Mesendoderm (in vitro differentiated cells): ENCODE data around the gene CNGA1.

ENCODE experiments used
- DNase-seq: peaks from one replicate; pipeline ENCODE4 v3.0.0; 2013
- H2AK5ac ChIP-seq: 2 replicates; pipeline ENCODE4 v1.6.1; 2013; ENCODE audit warnings: low read length, inconsistent platforms
- H2BK120ac ChIP-seq: 2 replicates; pipeline ENCODE4 v1.6.1; 2013; ENCODE audit warnings: low read depth, mild to moderate bottlenecking, low read length, moderate library complexity, mixed read lengths
- H2BK15ac ChIP-seq: replicated peaks from 2 replicates; pipeline ENCODE4 v1.6.1; 2013; ENCODE audit warnings: low read depth, mild to moderate bottlenecking, moderate library complexity
- H2BK5ac ChIP-seq: 2 replicates; pipeline ENCODE4 v1.6.1; 2013; ENCODE audit warnings: low read length, inconsistent platforms
- H3K18ac ChIP-seq: 2 replicates; pipeline ENCODE4 v1.6.1; 2013; ENCODE audit warnings: mild to moderate bottlenecking, low read length, mixed read lengths
- H3K23ac ChIP-seq: one replicate; pipeline ENCODE4 v1.6.1; 2013; ENCODE audit warnings: low read length
- H3K27ac ChIP-seq: 2 replicates; pipeline ENCODE4 v1.5.1; 2013; ENCODE audit warnings: low read depth, mild to moderate bottlenecking, inconsistent platforms, low read length, moderate library complexity
- H3K27me3 ChIP-seq: 2 replicates; pipeline ENCODE4 v1.6.1; 2013; ENCODE audit warnings: low read length, control low read depth, mild to moderate bottlenecking, inconsistent platforms; ENCODE audit not compliant: insufficient read depth, poor library complexity
- H3K36me3 ChIP-seq: 2 replicates; pipeline ENCODE4 v1.6.1; 2013; ENCODE audit warnings: low read length, inconsistent platforms; ENCODE audit not compliant: control insufficient read depth, insufficient read depth
- H3K4ac ChIP-seq: one replicate; pipeline ENCODE4 v1.6.1; 2013; ENCODE audit warnings: low read depth, mild to moderate bottlenecking, low read length, moderate library complexity
- H3K4me1 ChIP-seq: 2 replicates; pipeline ENCODE4 v1.6.1; 2013; ENCODE audit warnings: low read depth, low read length, inconsistent platforms; ENCODE audit not compliant: control insufficient read depth
- H3K4me2 ChIP-seq: 2 replicates; pipeline ENCODE4 v1.6.1; 2013; ENCODE audit warnings: low read length
- H3K4me3 ChIP-seq: 2 replicates; pipeline ENCODE4 v1.5.1; 2013; ENCODE audit warnings: mild to moderate bottlenecking, low read length
- H3K56ac ChIP-seq: one replicate; pipeline ENCODE4 v1.6.1; 2013; ENCODE audit warnings: low read length
- H3K79me1 ChIP-seq: 2 replicates; pipeline ENCODE4 v1.6.1; 2013; ENCODE audit warnings: low read length, inconsistent platforms
- H3K79me2 ChIP-seq: 2 replicates; pipeline ENCODE4 v1.6.1; 2013; ENCODE audit warnings: mild to moderate bottlenecking, low read length; ENCODE audit not compliant: control insufficient read depth, insufficient read depth
- H3K9ac ChIP-seq: 2 replicates; pipeline ENCODE4 v1.6.1; 2013; ENCODE audit warnings: low read length, inconsistent platforms
- H4K5ac ChIP-seq: one replicate; pipeline ENCODE4 v1.6.1; 2013; ENCODE audit warnings: low read length
- H4K8ac ChIP-seq: one replicate; pipeline ENCODE4 v1.6.1; 2013; ENCODE audit warnings: low read depth, mild to moderate bottlenecking, control low read depth, low read length, moderate library complexity
- WGBS: extraction: QIAGEN DNeasy Blood & Tissue Kit; methylation state at CpG from one replicate; pipeline ENCODE4 v1.1.7; 2013; ENCODE audit warnings: low lambda C conversion rate, missing lambda C conversion rate; ENCODE audit not compliant: insufficient coverage; ENCODE audit errors: extremely low coverage; 5-methylcytosine and 5-hydroxymethylcytosine counted together

CNGA1 gene

DNA sequence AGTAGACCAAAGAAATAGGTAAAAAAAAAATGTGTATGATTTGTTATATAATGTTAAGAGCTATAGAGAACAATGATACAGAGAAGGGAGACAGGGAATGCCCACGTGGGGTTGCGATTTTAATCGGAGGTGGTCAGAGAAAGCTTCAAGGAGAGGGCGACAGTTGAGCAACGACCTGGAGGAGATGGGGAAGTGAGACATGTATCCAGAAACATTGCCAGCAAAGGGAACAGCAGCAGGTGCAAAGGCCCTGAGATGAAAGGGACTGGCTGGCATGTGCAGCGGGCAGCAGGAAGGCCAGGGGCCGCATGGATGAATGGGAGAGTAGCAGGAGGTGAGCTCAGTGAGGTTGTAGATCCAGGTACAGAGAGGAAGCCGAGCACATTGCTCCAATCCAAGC is 33.0 kb upstream of the CNGA1 start:
- H2AK5ac ChIP-seq: no peak overlapping the region
- no peaks in the 10 kb centered on the region for H3K27me3 ChIP-seq
- no peak overlapping the region for H3K27ac ChIP-seq
- no peak overlapping the region for H3K4ac ChIP-seq
- no peak overlapping the region for H2BK5ac ChIP-seq
- no peak overlapping the region for H3K56ac ChIP-seq
- no peaks in the 10 kb centered on the region for H3K79me2 ChIP-seq
- H3K4me2 ChIP-seq: no peak overlapping the region
- H3K9ac ChIP-seq: no peak overlapping the region
- H4K5ac ChIP-seq: no peak overlapping the region
- H2BK120ac ChIP-seq: no peak overlapping the region
- no peak overlapping the region for H4K8ac ChIP-seq
- peak overlapping the region; percentile 74 for H3K23ac ChIP-seq
- H3K4me1 ChIP-seq: no peaks in the 10 kb centered on the region
- no peak overlapping the region for H3K4me3 ChIP-seq
- WGBS: no CpG with 5 or more reads among the region's 8 CpGs
- no peak overlapping the region for H2BK15ac ChIP-seq
- H3K36me3 ChIP-seq: no peaks in the 10 kb centered on the region
- DNase-seq: no peak
- no peaks in the 10 kb centered on the region for H3K79me1 ChIP-seq
- no peak overlapping the region for H3K18ac ChIP-seq

- no peak overlapping the region for H2BK15ac ChIP-seq
- no peak overlapping the region for H2BK5ac ChIP-seq
- no peak overlapping the region for H3K4ac ChIP-seq
Measured at GRCh38 chr4:48047896-48048295, 31.4 kb upstream of the CNGA1 start.

DNA sequence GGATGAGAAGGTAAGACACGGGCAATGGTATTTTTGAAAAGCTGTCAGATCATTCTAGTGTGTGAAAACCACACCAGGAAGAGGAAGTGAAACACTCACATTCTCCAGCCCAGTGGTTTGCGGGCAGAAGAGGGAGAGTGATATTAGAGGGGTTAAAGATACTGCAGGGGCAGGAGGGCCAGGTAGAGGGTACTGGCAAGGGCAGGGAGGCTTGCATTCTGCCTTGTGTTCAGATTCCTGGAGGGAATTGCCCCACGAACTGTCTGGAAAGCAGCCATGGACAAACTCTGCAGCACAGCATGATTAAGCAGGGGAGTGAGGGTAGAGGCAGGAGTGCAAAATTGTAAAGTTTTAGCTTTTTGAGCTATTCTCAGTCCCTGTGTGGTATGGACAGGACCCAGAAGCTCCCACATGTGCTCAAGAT is 31.0 kb upstream of the CNGA1 start:
- Histone ChIP-seq H3K4me1 (no peaks in the 10 kb centered on the region), H3K79me2 (no peaks in the 10 kb centered on the region), H4K5ac (no peak overlapping the region), H3K4me2 (no peak overlapping the region), H3K23ac (no peak overlapping the region), H2BK5ac (no peak overlapping the region), H2BK15ac (no peak overlapping the region), H3K4me3 (no peak overlapping the region), H4K8ac (no peak overlapping the region), H2BK120ac (no peak overlapping the region), H3K9ac (no peak overlapping the region), H3K18ac (no peak overlapping the region), H3K79me1 (no peaks in the 10 kb centered on the region), H3K36me3 (no peaks in the 10 kb centered on the region), H3K4ac (no peak overlapping the region), H3K56ac (no peak overlapping the region), H2AK5ac (no peak overlapping the region), H3K27me3 (no peaks in the 10 kb centered on the region), H3K27ac (no peak overlapping the region)
- DNase-seq: no peak
- WGBS: no CpG with 5 or more reads among the region's 3 CpGs

More at GRCh38 chr4:48047896-48048295, 31.4 kb upstream of the CNGA1 start:
- H3K18ac ChIP-seq: no peak overlapping the region
- H3K56ac ChIP-seq: no peak overlapping the region
- H3K4me1 ChIP-seq: no peaks in the 10 kb centered on the region
- no peaks in the 10 kb centered on the region for H3K79me2 ChIP-seq
- no peak overlapping the region for H3K9ac ChIP-seq
- DNase-seq: peak; percentile 60
- H4K8ac ChIP-seq: no peak overlapping the region
- WGBS: no CpG with 5 or more reads among the region's 1 CpG
- H3K79me1 ChIP-seq: no peaks in the 10 kb centered on the region
- no peaks in the 10 kb centered on the region for H3K36me3 ChIP-seq
- H3K27ac ChIP-seq: no peak overlapping the region
- H4K5ac ChIP-seq: no peak overlapping the region
- no peak overlapping the region for H2BK120ac ChIP-seq
- H3K4me3 ChIP-seq: no peak overlapping the region
- no peak overlapping the region for H3K4me2 ChIP-seq
- H3K27me3 ChIP-seq: no peaks in the 10 kb centered on the region
- H3K23ac ChIP-seq: no peak overlapping the region
- no peak overlapping the region for H2AK5ac ChIP-seq

- no peak overlapping the region for H2BK15ac ChIP-seq
- H2AK5ac ChIP-seq: no peak overlapping the region
- no peak overlapping the region for H3K4me3 ChIP-seq
- H3K23ac ChIP-seq: no peak overlapping the region
- H3K36me3 ChIP-seq: no peaks in the 10 kb centered on the region
- no peak overlapping the region for H2BK120ac ChIP-seq
- no peaks in the 10 kb centered on the region for H3K4me1 ChIP-seq
- H2BK5ac ChIP-seq: no peak overlapping the region
- H3K79me1 ChIP-seq: no peaks in the 10 kb centered on the region
- no peak overlapping the region for H3K9ac ChIP-seq
- H3K4me2 ChIP-seq: no peak overlapping the region
- no peak overlapping the region for H4K8ac ChIP-seq
- no CpG with 5 or more reads among the region's 3 CpGs for WGBS
- no peak overlapping the region for H4K5ac ChIP-seq
- H3K27me3 ChIP-seq: no peaks in the 10 kb centered on the region
- no peak overlapping the region for H3K4ac ChIP-seq
- H3K56ac ChIP-seq: no peak overlapping the region
- H3K79me2 ChIP-seq: no peaks in the 10 kb centered on the region
- DNase-seq: no peak
- no peak overlapping the region for H3K27ac ChIP-seq
- no peak overlapping the region for H3K18ac ChIP-seq
Measured at GRCh38 chr4:48046059-48046458, 29.6 kb upstream of the CNGA1 start.

GRCh38 chr4:48044298-48044697 is 27.8 kb upstream of the CNGA1 start:
- Histone ChIP-seq H3K27ac (no peak overlapping the region), H2BK5ac (no peak overlapping the region), H3K27me3 (no peaks in the 10 kb centered on the region), H3K79me1 (no peaks in the 10 kb centered on the region), H3K4ac (no peak overlapping the region), H3K4me1 (no peaks in the 10 kb centered on the region), H3K9ac (no peak overlapping the region), H2BK15ac (no peak overlapping the region), H3K4me3 (no peak overlapping the region), H3K56ac (no peak overlapping the region), H4K5ac (no peak overlapping the region), H3K23ac (no peak overlapping the region), H2BK120ac (no peak overlapping the region), H4K8ac (no peak overlapping the region), H3K79me2 (no peaks in the 10 kb centered on the region), H3K18ac (no peak overlapping the region), H3K4me2 (no peak overlapping the region), H2AK5ac (no peak overlapping the region), H3K36me3 (no peaks in the 10 kb centered on the region)
- no CpG with 5 or more reads among the region's 2 CpGs for WGBS
- no peak for DNase-seq

- DNase-seq: no peak
- no peaks in the 10 kb centered on the region for H3K36me3 ChIP-seq
- no CpG with 5 or more reads among the region's 2 CpGs for WGBS
- no peak overlapping the region for H4K5ac ChIP-seq
- no peak overlapping the region for H2AK5ac ChIP-seq
- no peak overlapping the region for H2BK5ac ChIP-seq
- H3K4me1 ChIP-seq: no peaks in the 10 kb centered on the region
- no peak overlapping the region for H3K23ac ChIP-seq
- no peaks in the 10 kb centered on the region for H3K79me2 ChIP-seq
- H3K9ac ChIP-seq: no peak overlapping the region
- no peak overlapping the region for H2BK15ac ChIP-seq
- no peak overlapping the region for H3K56ac ChIP-seq
- H3K18ac ChIP-seq: no peak overlapping the region
- no peak overlapping the region for H3K27ac ChIP-seq
- H3K27me3 ChIP-seq: no peaks in the 10 kb centered on the region
- H4K8ac ChIP-seq: no peak overlapping the region
- H3K4me3 ChIP-seq: no peak overlapping the region
- no peak overlapping the region for H2BK120ac ChIP-seq
- H3K4me2 ChIP-seq: no peak overlapping the region
- no peak overlapping the region for H3K4ac ChIP-seq
- H3K79me1 ChIP-seq: no peaks in the 10 kb centered on the region
Measured at GRCh38 chr4:48043504-48043903, 27.0 kb upstream of the CNGA1 start.
